HG03045 (cell line): ENCODE data around the gene MCHR2.
A peak's percentile ranks its signal among the peaks of the same experiment; 100 is the strongest.
"Not testable (repeated sequence)": the region's sequence is repeated elsewhere in the genome, so short reads cannot be mapped to it uniquely, and the experiment has no call there.

Source experiments
- ATAC-seq: cut with Tn5 transposase; IDR thresholded peaks from one replicate; pipeline ENCODE4 v1.9.1; 2021; ENCODE audit warnings: mild to moderate bottlenecking, moderate library complexity; ENCODE audit not compliant: unreplicated experiment

The MCHR2 gene, protein sequence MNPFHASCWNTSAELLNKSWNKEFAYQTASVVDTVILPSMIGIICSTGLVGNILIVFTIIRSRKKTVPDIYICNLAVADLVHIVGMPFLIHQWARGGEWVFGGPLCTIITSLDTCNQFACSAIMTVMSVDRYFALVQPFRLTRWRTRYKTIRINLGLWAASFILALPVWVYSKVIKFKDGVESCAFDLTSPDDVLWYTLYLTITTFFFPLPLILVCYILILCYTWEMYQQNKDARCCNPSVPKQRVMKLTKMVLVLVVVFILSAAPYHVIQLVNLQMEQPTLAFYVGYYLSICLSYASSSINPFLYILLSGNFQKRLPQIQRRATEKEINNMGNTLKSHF

GRCh38 chr6:99993533-99994251, at the start of gene MCHR2:
MCHR2 (minus strand) TSS chr6:99994223; CDS start chr6:99956147, 38,076 bp downstream.
- no peak for ATAC-seq

- not testable (repeated sequence) for ATAC-seq
These were observed 44.5 kb upstream of the MCHR2 start for GRCh38 chr6:100038546-100038945.

- no peak for ATAC-seq
These were observed 42.0 kb upstream of the MCHR2 start for GRCh38 chr6:100035873-100036653.

GRCh38 chr6:100023798-100024197, 29.8 kb upstream of the MCHR2 start:
- no peak for ATAC-seq

DNA sequence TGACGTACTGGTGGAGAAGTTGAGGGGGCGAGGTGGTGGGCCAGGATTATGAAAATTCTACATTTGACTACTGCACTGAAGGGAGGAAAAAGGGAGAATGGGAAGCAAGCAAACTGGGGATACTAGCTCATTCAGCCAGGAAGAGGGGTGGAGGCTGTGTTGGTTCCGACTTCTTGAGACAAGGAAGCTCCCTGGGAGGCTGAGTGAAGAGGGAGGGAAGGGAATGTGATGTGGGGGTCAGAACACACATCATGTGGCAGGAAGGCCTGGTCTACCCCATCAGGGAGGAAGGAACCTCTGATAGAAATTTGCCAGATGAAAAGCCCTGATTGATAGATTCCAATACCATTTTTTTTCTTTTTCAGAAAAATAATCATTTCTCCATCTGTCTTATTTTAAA, 28.8 kb upstream of the MCHR2 start:
- no peak for ATAC-seq

DNA sequence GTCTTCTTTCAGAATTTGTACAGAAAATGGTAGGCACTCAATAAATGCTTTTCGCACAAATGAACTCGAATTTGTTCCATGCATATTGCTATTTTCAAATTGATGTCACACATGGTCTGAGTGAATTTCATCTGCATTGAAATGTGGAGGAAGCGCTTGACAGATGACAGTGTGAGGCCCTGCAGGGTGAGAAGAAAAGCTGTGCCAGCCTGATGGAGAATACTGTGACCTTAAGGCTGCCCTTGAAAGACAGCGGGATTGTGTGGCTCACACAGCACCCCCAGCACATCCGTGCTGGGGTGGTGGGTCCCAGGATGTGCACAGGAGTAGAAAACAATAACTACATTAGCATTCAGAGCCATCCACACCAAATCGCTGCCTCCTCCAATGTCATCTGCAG, 14.8 kb upstream of the MCHR2 start:
- no peak for ATAC-seq

GRCh38 chr6:100001915-100002388, 7.9 kb upstream of the MCHR2 start:
- ATAC-seq: peak; percentile 94

DNA sequence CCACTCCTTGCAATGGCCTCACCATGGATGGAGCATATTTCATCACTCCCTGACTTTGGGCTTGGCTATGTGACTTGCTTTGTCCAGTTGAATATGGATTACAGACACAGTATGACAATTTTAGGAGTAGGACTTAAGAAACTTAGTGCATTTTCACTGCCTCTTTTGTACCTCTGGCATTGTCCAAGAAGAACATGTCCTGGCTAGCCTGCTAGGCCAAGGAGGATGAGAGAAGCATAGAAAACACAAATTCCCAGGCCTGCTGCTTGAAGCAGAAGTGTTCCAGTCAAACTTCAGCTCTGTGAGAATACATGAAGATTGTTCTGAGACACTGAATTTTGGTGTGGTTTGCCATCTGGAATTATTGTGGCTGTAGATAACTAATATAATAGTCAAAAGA, 3.1 kb upstream of the MCHR2 start:
- ATAC-seq: no peak

- no peak for ATAC-seq
These were observed 1.9 kb upstream of the MCHR2 start for GRCh38 chr6:99995916-99996315.

DNA sequence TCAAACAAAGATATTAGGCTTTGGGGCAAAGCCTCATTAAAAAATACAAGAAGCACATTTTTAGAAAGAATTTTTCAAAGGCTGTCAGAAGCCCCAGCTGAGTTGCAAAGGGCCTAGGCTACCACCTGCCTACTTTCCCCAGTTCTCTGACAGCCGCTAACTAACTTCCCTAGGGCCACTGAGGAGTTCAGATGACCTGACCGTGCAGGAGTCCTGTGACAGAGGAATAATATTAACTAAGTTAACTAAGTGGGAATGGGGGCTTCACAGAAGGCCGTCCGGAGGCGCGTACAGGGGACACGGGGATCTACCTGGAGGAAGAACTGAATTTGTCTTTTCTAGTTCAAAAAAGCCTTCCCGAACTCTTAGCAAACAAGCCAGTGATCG, 884 bp downstream of the MCHR2 start:
- ATAC-seq: no peak

- no peak for ATAC-seq
These were observed 2.1 kb downstream of the MCHR2 start for GRCh38 chr6:99991955-99992354.

DNA sequence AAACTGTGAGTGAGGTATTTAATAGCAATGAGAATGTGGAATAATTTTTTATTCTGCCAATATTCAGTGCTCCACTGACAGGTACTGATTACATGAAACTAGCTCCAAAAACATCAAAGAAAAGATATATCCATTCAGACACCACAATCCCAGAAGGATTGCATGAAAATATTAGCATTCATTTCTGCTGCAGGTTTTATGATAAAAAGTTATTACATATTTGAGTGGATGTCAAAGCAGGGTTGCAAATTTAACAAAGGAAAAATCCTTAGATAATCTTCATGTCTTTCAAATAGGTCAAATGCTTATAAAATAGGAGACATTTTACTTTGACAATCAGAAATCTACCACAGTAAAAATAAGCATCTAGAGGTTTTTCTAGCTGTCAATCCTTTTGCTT, 13.3 kb downstream of the MCHR2 start:
- no peak for ATAC-seq

- ATAC-seq: no peak
These were observed 14.1 kb downstream of the MCHR2 start for GRCh38 chr6:99979953-99980352.

GRCh38 chr6:99967052-99967451, 27.0 kb downstream of the MCHR2 start:
- ATAC-seq: no peak

- ATAC-seq: no peak
These were observed 34.0 kb downstream of the MCHR2 start for GRCh38 chr6:99960027-99960426.

GRCh38 chr6:99951016-99951805, 42.8 kb downstream of the MCHR2 start:
- ATAC-seq: no peak

- no peak for ATAC-seq
These were observed 48.0 kb downstream of the MCHR2 start for GRCh38 chr6:99946005-99946404.

- ATAC-seq: no peak
These were observed 50.2 kb downstream of the MCHR2 start for GRCh38 chr6:99943846-99944245.

- ATAC-seq: no peak
These were observed 53.4 kb downstream of the MCHR2 start for GRCh38 chr6:99940582-99940981.

GRCh38 chr6:99933129-99933528, 60.9 kb downstream of the MCHR2 start:
- no peak for ATAC-seq

GRCh38 chr6:99912657-99913056, 81.4 kb downstream of the MCHR2 start:
- ATAC-seq: no peak
